Omental fat pad (tissue), 4 donors: ENCODE data around the gene GLMN. TPM values are rescaled to one million over a fixed set of nuclear protein-coding genes. Genes with fewer than 3 reads are reported as not detected.

Experiments used
- ATAC-seq: fragments of 150-250 bp; one replicate; pipeline ENCODE4 v1.9.1; 2016; ENCODE audit warnings: mild to moderate bottlenecking, moderate library complexity; ENCODE audit not compliant: low FRiP score
- DNase-seq: peaks from one replicate; pipeline ENCODE4 v3.0.0-alpha.2; 2019; ENCODE audit warnings: low spot score
- total RNA-seq, 4 donors: library from RNA; depleted of rRNA; stranded (reverse); fragments of >200 nt; gene quantifications; one replicate each; pipeline ENCODE4 v1.1.0, GENCODE V29; 2016
- TF ChIP-seq, protein P1 (sequence below), 3 donors: fragments of 450-650 bp; IDR thresholded peaks; one replicate each; pipeline ENCODE4 v1.5.1; 2016 to 2017; ENCODE audit warnings: antibody characterized with exemption in 3 of 3, mild to moderate bottlenecking in 3 of 3, moderate library complexity in 2 of 3

The GLMN gene
- total RNA-seq, 4 donors from 2014 or later = 7.0 to 12.6 (median 9.4) TPM

DNA sequence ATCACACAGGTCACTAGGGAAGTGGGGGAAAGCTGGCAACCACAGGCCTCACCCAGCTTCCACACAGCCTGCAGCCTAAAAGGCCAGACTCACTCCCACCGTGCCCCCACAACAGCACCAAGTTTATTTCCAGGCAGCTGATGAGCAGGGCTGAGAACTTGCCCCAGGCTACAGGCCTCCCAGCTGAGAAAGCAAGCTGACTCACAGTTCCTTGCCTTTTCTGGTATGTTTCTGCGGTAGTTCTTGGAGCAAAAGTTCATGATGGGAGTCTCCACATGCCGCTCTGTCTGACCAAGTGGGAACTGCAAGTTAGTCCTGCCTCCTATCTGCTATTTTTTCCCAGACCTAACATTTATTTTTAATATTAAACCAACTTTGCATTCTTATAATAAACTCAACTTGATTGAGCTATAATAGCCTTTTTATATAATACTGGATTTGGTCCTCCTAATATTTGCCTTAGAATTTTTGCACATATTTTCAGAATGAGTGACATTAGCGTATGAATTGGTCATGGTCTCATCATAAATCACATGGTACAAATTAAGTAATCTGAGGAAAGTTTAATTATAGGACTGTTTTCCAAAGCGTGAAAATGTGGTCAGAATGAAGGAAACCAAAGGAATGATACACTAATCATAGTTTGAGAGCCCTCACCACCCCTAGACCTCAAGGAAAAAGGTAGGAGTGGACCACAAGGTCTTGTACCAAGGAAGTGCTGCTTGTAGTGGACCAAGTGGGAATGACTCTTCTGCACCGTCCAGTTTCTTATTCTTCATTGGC, 30.8 kb upstream of the GLMN start:
- TF ChIP-seq, protein P1, sequence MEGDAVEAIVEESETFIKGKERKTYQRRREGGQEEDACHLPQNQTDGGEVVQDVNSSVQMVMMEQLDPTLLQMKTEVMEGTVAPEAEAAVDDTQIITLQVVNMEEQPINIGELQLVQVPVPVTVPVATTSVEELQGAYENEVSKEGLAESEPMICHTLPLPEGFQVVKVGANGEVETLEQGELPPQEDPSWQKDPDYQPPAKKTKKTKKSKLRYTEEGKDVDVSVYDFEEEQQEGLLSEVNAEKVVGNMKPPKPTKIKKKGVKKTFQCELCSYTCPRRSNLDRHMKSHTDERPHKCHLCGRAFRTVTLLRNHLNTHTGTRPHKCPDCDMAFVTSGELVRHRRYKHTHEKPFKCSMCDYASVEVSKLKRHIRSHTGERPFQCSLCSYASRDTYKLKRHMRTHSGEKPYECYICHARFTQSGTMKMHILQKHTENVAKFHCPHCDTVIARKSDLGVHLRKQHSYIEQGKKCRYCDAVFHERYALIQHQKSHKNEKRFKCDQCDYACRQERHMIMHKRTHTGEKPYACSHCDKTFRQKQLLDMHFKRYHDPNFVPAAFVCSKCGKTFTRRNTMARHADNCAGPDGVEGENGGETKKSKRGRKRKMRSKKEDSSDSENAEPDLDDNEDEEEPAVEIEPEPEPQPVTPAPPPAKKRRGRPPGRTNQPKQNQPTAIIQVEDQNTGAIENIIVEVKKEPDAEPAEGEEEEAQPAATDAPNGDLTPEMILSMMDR (IDR thresholded peaks at IDR 0.05) = no peak
- no peak for ATAC-seq
- DNase-seq = no peak

DNA sequence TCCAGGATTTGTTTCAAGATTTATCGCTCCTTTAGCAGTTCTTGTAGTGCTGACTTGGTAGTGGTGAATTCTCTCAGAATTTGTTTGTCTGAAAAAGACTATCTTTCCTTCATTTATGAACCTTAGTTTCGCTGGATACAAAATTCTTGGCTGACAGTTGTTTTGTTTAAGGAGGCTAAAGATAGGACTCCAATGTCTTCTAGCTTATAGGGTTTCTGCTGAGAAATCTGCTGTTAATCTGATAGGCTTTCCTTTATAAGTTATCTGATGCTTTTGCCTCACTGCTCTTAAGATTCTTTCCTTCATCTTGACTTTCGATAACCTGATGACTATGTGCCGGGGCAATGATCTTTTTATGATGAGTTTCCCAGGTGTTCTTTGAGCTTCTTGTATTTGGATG, 29.0 kb upstream of the GLMN start:
- DNase-seq = no peak
- ATAC-seq = no peak
- TF ChIP-seq, protein P1 (IDR thresholded peaks at IDR 0.05) = no peak

DNA sequence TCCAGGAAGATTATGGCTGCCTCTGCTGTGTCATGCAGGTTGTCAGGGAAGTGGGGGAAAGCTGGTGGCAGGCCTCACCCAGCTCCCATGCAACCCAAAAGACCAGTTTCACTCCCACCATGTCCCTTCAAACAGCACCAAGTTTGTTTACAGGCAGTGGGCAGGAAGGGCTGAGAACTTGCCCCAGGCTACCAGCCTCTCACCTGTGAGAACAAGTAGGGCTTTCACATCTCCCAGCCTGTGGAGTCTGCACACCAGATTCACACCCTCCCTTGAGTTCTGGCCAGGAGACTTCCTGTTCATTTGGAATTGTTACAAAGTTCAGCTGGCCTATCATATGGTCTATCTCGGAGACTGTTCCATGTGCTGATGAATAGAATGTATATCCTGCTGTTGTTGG, 27.9 kb upstream of the GLMN start:
- no peak for ATAC-seq
- TF ChIP-seq, protein P1 (IDR thresholded peaks at IDR 0.05) = no peak
- no peak for DNase-seq

DNA sequence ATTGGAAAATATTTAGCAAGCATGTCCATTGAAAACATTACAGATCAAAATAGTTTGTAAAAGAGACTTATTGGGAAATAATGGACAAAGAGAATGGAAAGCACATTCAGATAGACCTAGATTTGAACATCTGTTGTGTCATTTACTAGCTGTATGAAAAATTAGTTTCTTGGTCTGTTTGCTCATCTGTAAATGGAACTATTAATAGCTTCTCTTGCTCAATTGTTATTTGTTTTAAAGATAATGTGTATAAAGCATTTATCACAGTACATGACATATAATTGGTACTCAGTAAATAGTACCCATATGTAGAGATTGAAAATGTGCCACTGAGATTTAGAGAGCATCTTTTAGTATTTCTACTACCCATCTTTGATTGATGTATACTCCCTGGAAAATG, 26.0 kb upstream of the GLMN start:
- TF ChIP-seq, protein P1 (IDR thresholded peaks at IDR 0.05) = no peak
- ATAC-seq (no peak), DNase-seq (no peak)

DNA sequence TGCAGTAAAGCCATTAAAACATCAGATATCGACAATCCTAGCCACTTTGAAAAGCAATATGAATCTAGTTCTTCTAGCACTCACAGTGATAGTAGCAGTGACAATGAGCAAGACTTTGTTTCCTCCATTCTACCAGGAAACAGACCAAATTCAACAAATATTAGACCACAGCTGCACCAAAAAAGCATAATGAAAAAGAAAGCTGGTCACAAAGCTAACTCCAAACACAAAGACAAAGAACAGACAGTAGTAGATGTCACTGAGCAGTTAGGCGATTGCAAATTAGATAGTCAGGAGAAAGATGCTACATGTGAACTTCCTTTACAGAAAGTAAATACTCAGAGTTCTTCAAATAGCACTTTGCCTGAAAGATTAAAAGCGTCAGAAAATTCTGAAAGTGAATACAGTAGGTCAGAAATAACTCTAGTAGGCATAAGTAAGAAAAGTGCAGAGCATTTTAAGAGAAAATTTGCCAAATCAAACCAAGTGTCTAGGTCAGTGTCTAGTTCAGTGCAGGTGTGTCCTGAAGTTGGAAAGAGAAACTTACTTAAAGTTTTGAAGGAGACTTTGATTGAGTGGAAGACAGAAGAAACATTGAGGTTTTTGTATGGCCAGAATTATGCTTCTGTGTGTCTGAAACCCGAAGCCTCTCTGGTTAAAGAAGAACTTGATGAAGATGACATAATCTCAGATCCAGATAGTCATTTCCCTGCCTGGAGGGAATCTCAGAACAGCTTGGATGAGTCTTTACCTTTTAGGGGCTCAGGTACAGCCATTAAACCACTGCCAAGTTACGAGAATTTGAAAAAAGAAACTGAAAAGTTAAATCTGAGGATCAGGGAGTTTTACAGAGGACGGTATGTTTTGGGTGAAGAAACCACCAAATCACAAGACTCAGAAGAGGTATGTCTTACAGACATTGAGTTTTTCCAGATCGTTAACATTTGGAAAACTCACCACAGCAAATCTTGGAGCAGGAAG, 25.0 kb upstream of the GLMN start:
- TF ChIP-seq, protein P1 (IDR thresholded peaks at IDR 0.05) = no peak
- no peak for DNase-seq
- no peak for ATAC-seq

DNA sequence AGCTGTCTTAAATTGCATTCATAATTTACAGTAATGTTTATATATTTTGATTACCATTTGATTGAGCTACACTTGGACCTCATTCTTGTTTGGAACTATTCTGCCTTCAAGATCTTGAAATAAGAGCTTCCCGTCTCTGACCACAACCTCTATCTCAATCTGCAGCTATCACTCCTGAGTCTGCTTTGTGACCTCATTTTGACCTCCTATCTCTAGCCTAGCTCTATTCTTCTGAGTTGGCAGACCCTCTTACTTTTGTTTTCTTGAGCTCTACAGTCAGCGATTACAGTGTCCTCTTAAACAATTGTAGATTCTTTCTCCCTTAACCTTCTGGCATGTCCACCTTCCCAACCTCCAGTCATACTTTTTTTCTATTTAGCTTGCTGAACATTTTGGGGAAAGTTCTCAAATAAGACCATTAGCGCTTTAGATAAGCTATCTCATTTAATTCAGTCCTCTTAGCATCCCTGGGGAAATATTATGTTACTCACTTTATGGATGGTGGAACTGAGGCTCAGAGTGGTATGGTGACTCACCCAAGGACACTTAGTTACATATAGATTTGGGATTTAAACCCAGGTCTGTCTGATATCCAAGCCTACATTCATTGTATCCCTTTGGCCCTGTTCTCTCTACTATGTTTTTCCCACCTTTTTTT, 19.2 kb upstream of the GLMN start:
- DNase-seq (no peak), ATAC-seq (no peak)
- TF ChIP-seq, protein P1 (IDR thresholded peaks at IDR 0.05) = no peak
